Fibroblast of lung (primary cell): ENCODE data around the gene KRTAP4-6. TPM values are rescaled to one million over a fixed set of nuclear protein-coding genes. Genes with fewer than 3 reads are reported as not detected.
A peak's percentile ranks its signal among the peaks of the same experiment; 100 is the strongest.
"Not testable (repeated sequence)": the region's sequence is repeated elsewhere in the genome, so short reads cannot be mapped to it uniquely, and the experiment has no call there.

Source experiments
- DNase-seq, 2 donors: peaks; one replicate each; pipeline versions ENCODE4 v3.0.0 to v3.0.0-alpha.2; 2010; ENCODE audit warnings: low read depth in 2 of 2
- H2AFZ ChIP-seq: 2 replicates; pipeline ENCODE4 v1.5.1; 2012; ENCODE audit warnings: low read length, control low read depth, inconsistent platforms
- H3K27ac ChIP-seq: 2 replicates; pipeline ENCODE4 v1.5.1; 2011; ENCODE audit warnings: low read length, control low read depth; ENCODE audit not compliant: insufficient read depth
- H3K27me3 ChIP-seq: 2 replicates; pipeline ENCODE4 v1.5.1; 2011; ENCODE audit warnings: mild to moderate bottlenecking, low read length; ENCODE audit not compliant: control insufficient read depth, insufficient read depth
- H3K36me3 ChIP-seq: 2 replicates; pipeline ENCODE4 v1.5.1; 2011; ENCODE audit warnings: low read length; ENCODE audit not compliant: control insufficient read depth, insufficient read depth
- H3K4me1 ChIP-seq: 2 replicates; pipeline ENCODE4 v1.5.1; 2011; ENCODE audit warnings: low read length; ENCODE audit not compliant: control insufficient read depth, insufficient read depth; ENCODE audit errors: extremely low read depth
- H3K4me2 ChIP-seq: 2 replicates; pipeline ENCODE4 v1.5.1; 2011; ENCODE audit warnings: low read length, control low read depth; ENCODE audit not compliant: insufficient read depth; ENCODE audit errors: extremely low read depth
- H3K4me3 ChIP-seq, 4 experiments: fragments of 200-600 bp in 1 of 4; sonication (generic) in 1 of 4; replicated peaks in 1 of 4; 2 replicates each; pipeline ENCODE4 v1.5.1; 2011 to 2016; ENCODE audit warnings: low read length in 4 of 4, low read depth in 3 of 4, mild to moderate bottlenecking in 3 of 4, control low read depth in 2 of 4, inconsistent platforms in 1 of 4, mixed read lengths in 1 of 4; ENCODE audit not compliant: insufficient read depth in 1 of 4; ENCODE audit errors: control extremely low read depth in 1 of 4
- H3K79me2 ChIP-seq: 2 replicates; pipeline ENCODE4 v1.5.1; 2012; ENCODE audit warnings: mild to moderate bottlenecking, low read length, inconsistent platforms; ENCODE audit not compliant: control insufficient read depth, insufficient read depth
- H3K9ac ChIP-seq: 2 replicates; pipeline ENCODE4 v1.5.1; 2011; ENCODE audit warnings: mild to moderate bottlenecking, low read length, control low read depth; ENCODE audit not compliant: insufficient read depth
- H3K9me3 ChIP-seq: 2 replicates; pipeline ENCODE4 v1.5.1; 2012; ENCODE audit warnings: low read depth, low read length; ENCODE audit not compliant: control insufficient read depth, insufficient read depth
- H4K20me1 ChIP-seq: 2 replicates; pipeline ENCODE4 v1.5.1; 2011; ENCODE audit warnings: low read length; ENCODE audit not compliant: control insufficient read depth, insufficient read depth; ENCODE audit errors: extremely low read depth
- EZH2 ChIP-seq: IDR thresholded peaks from 2 replicates; pipeline ENCODE4 v1.5.1; 2012; ENCODE audit warnings: low read length, control low read depth, mild to moderate bottlenecking; ENCODE audit errors: missing control alignments
- polyA plus RNA-seq, 2 donors: library from polyadenylated mRNA; depleted of rRNA in 1 of 2; stranded (reverse) in 1 of 2; unstranded in 1 of 2; fragments of >200 nt; gene quantifications; 2 replicates each; pipeline ENCODE4 v1.2.1, GENCODE V29; 2011 to 2012; ENCODE audit warnings: missing spikeins in 1 of 2
- total RNA-seq: library from RNA; depleted of rRNA; stranded (reverse); fragments of >200 nt; gene quantifications from 2 replicates; pipeline ENCODE4 v1.2.1, GENCODE V29; 2014
- TF ChIP-seq, protein P1 (sequence below), 2 donors: IDR thresholded peaks in 1 of 2; conservative IDR thresholded peaks in 1 of 2; 1 replicate in 1 of 2; 2 replicates in 1 of 2; pipeline ENCODE4 v1.5.1; 2011 to 2012; ENCODE audit warnings: low read length in 2 of 2, control low read depth in 1 of 2, inconsistent platforms in 1 of 2, low read depth in 1 of 2, mild to moderate bottlenecking in 1 of 2

Gene KRTAP4-6
- total and polyA plus RNA-seq, 2 donors (not counting 1 experiment from before 2014, with no cell fraction given), result not detected

GRCh38 chr17:41163828-41164227 is 23.5 kb upstream of the KRTAP4-6 start:
- no peaks in the 10 kb centered on the region for H3K4me1 ChIP-seq
- peak in 1 of 2 donors; percentile 17 for DNase-seq
- no peaks in the 10 kb centered on the region for H3K9me3 ChIP-seq
- no peaks in the 10 kb centered on the region for H3K36me3 ChIP-seq
- H3K79me2 ChIP-seq, result no peaks in the 10 kb centered on the region
- no peak overlapping the region for H3K4me2 ChIP-seq
- no peaks in the 10 kb centered on the region for H4K20me1 ChIP-seq
- TF ChIP-seq, protein P1, sequence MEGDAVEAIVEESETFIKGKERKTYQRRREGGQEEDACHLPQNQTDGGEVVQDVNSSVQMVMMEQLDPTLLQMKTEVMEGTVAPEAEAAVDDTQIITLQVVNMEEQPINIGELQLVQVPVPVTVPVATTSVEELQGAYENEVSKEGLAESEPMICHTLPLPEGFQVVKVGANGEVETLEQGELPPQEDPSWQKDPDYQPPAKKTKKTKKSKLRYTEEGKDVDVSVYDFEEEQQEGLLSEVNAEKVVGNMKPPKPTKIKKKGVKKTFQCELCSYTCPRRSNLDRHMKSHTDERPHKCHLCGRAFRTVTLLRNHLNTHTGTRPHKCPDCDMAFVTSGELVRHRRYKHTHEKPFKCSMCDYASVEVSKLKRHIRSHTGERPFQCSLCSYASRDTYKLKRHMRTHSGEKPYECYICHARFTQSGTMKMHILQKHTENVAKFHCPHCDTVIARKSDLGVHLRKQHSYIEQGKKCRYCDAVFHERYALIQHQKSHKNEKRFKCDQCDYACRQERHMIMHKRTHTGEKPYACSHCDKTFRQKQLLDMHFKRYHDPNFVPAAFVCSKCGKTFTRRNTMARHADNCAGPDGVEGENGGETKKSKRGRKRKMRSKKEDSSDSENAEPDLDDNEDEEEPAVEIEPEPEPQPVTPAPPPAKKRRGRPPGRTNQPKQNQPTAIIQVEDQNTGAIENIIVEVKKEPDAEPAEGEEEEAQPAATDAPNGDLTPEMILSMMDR (conservative IDR thresholded peaks at IDR 0.05 in 1 of 2, IDR thresholded peaks at IDR 0.05 in 1 of 2; ENCODE audit: low read depth in 1 of 2, low read length in 2 of 2), result no peak
- no peak for TF ChIP-seq EZH2
- no peaks in the 10 kb centered on the region for H3K27me3 ChIP-seq
- no peak overlapping the region for H3K27ac ChIP-seq
- H3K4me3 ChIP-seq, result no peak overlapping the region
- H2AFZ ChIP-seq, result no peak overlapping the region
- no peak overlapping the region for H3K9ac ChIP-seq

DNA sequence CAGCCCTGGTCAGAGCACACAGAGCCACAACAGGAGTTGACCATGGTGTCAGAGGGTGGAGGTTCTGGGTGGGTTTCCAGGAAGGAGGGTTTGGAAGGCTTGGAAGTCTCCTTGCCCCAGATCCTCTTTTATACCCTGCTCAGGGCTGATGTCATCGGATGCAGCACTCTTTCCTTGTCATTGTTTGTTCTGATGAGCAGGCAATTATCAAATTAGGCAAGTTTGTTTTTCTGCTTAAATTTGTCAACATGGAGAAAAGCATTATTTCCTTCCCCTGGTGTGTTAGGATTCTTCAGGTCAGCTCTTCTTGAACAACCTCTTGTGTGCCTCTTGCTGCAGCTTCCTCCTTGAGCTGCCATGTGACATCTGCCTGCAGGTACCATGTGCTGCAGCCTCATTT is 20.3 kb upstream of the KRTAP4-6 start, which contains the start of gene KRTAP4-4:
KRTAP4-4 (minus strand) TSS at position 101 of the 400 bp plus-strand sequence; CDS start at position 44, 57 bp downstream.
- Histone ChIP-seq H2AFZ (no peak within 1 kb of the TSS), H3K9ac (no peak within 1 kb of the TSS), H3K27ac (no peak within 1 kb of the TSS), H3K4me2 (no peak within 1 kb of the TSS), H3K27me3 (no peaks in the 10 kb centered on the region), H4K20me1 (no peaks in the 10 kb centered on the region), H3K4me1 (no peaks in the 10 kb centered on the region), H3K4me3 (no peak within 1 kb of the TSS), H3K36me3 (no peaks in the 10 kb centered on the region), H3K9me3 (no peaks in the 10 kb centered on the region), H3K79me2 (no peaks in the 10 kb centered on the region)
- TF ChIP-seq, protein P1 (conservative IDR thresholded peaks at IDR 0.05 in 1 of 2, IDR thresholded peaks at IDR 0.05 in 1 of 2; ENCODE audit: low read depth in 1 of 2, low read length in 2 of 2), result no peak
- no peak for TF ChIP-seq EZH2
- DNase-seq, result no peak

GRCh38 chr17:41160190-41160589 is 19.8 kb upstream of the KRTAP4-6 start:
- not testable (repeated sequence) for H3K4me1 ChIP-seq, H4K20me1 ChIP-seq, H3K9me3 ChIP-seq, H3K79me2 ChIP-seq, H2AFZ ChIP-seq, H3K36me3 ChIP-seq, H3K9ac ChIP-seq, H3K27me3 ChIP-seq, DNase-seq, H3K27ac ChIP-seq, H3K4me2 ChIP-seq, H3K4me3 ChIP-seq
